IMR-90 (cell line): Measurements from ENCODE around the gene PREB. TPM values are rescaled to one million over a fixed set of nuclear protein-coding genes. Genes with fewer than 3 reads are reported as not detected.

ENCODE experiments used
- ATAC-seq: fragments of 200-7000 bp; cut with Tn5 transposase; 2 replicates; pipeline ENCODE4 v1.9.1; 2020; ENCODE audit warnings: low read depth, mild to moderate bottlenecking, moderate library complexity
- BruUV-seq: library from RNA; stranded (reverse); fragments of 400-500 nt; replicated peaks from 2 replicates; lab custom pipeline; 2021; lab: Mats Ljungman, UMichigan
- CTCF ChIA-PET: fragments of 300-600 bp; formaldehyde crosslinking; extraction: SDS; loops from one replicate; lab custom pipeline; 2021; ENCODE audit warnings: antibody characterized with exemption; lab: Yijun Ruan, JAX
- POLR2A ChIA-PET: fragments of 300-600 bp; sonication (Branson Sonifier 250); formaldehyde crosslinking; loops from one replicate; lab custom pipeline; 2022; ENCODE audit warnings: antibody characterized with exemption; ENCODE audit not compliant: unreplicated experiment; lab: Charles Lee
- DNase-seq: peaks from one replicate; pipeline ENCODE4 v3.0.0; 2013
- H2AFZ ChIP-seq: replicated peaks from 2 replicates; pipeline ENCODE3; 2013; ENCODE audit warnings: low read length, mild to moderate bottlenecking; ENCODE audit not compliant: poor library complexity
- H2AK5ac ChIP-seq: 2 replicates; pipeline ENCODE4 v1.6.1; 2013; ENCODE audit warnings: low read depth, low read length, inconsistent platforms
- H2AK9ac ChIP-seq: replicated peaks from 2 replicates; pipeline ENCODE3; 2013; ENCODE audit warnings: mild to moderate bottlenecking, low read depth, low read length, moderate library complexity; ENCODE audit not compliant: poor library complexity
- H2BK120ac ChIP-seq: 2 replicates; pipeline ENCODE4 v1.6.1; 2013; ENCODE audit warnings: low read depth, low read length, inconsistent platforms
- H2BK15ac ChIP-seq: 3 replicates; pipeline ENCODE4 v1.6.1; 2013; ENCODE audit warnings: low read depth, low read length, inconsistent platforms
- H2BK20ac ChIP-seq: 2 replicates; pipeline ENCODE4 v1.6.1; 2013; ENCODE audit warnings: low read depth, mild to moderate bottlenecking, inconsistent platforms, low read length, moderate library complexity
- H2BK5ac ChIP-seq: 2 replicates; pipeline ENCODE4 v1.6.1; 2013; ENCODE audit warnings: mild to moderate bottlenecking, low read depth, low read length, inconsistent platforms; ENCODE audit not compliant: poor library complexity, severe bottlenecking
- H3K14ac ChIP-seq: replicated peaks from 2 replicates; pipeline ENCODE4 v1.6.1; 2013; ENCODE audit warnings: low read depth, low read length, inconsistent platforms
- H3K18ac ChIP-seq: 2 replicates; pipeline ENCODE4 v1.6.1; 2013; ENCODE audit warnings: low read depth, low read length, control low read depth
- H3K23ac ChIP-seq: 2 replicates; pipeline ENCODE4 v1.6.1; 2013; ENCODE audit warnings: low read depth, low read length, inconsistent platforms
- H3K27ac ChIP-seq: 2 replicates; pipeline ENCODE4 v1.5.1; 2013; ENCODE audit warnings: mild to moderate bottlenecking, control low read depth, low read length; ENCODE audit not compliant: insufficient read depth
- H3K27me3 ChIP-seq: 2 replicates; pipeline ENCODE4 v1.6.1; 2013; ENCODE audit warnings: low read length; ENCODE audit not compliant: control insufficient read depth, insufficient read depth
- H3K36me3 ChIP-seq: 2 replicates; pipeline ENCODE4 v1.6.1; 2013; ENCODE audit warnings: low read length, mixed read lengths; ENCODE audit not compliant: control insufficient read depth, insufficient read depth
- H3K4ac ChIP-seq: 2 replicates; pipeline ENCODE4 v1.6.1; 2013; ENCODE audit warnings: low read depth, low read length, inconsistent platforms
- H3K4me1 ChIP-seq: 2 replicates; pipeline ENCODE4 v1.6.1; 2013; ENCODE audit warnings: low read length, mixed read lengths; ENCODE audit not compliant: control insufficient read depth, insufficient read depth
- H3K4me2 ChIP-seq: 2 replicates; pipeline ENCODE4 v1.6.1; 2013; ENCODE audit warnings: low read depth, mild to moderate bottlenecking, control low read depth, low read length, moderate library complexity
- H3K4me3 ChIP-seq: 2 replicates; pipeline ENCODE4 v1.5.1; 2013; ENCODE audit warnings: low read depth, mild to moderate bottlenecking, control low read depth, low read length, moderate library complexity; ENCODE audit not compliant: insufficient read depth
- H3K56ac ChIP-seq: 2 replicates; pipeline ENCODE4 v1.6.1; 2013; ENCODE audit warnings: low read length, inconsistent platforms; ENCODE audit not compliant: insufficient read depth; ENCODE audit errors: extremely low read depth
- H3K79me1 ChIP-seq, 2 experiments: 2 replicates each; pipeline ENCODE4 v1.6.1; 2013; ENCODE audit warnings: low read length in 2 of 2, inconsistent platforms in 1 of 2, low read depth in 1 of 2
- H3K9ac ChIP-seq: 2 replicates; pipeline ENCODE4 v1.6.1; 2013; ENCODE audit warnings: low read depth, low read length, control low read depth
- H3K9me1 ChIP-seq: 2 replicates; pipeline ENCODE4 v1.6.1; 2013; ENCODE audit warnings: low read length, inconsistent platforms; ENCODE audit not compliant: insufficient read depth
- H3K9me3 ChIP-seq: 2 replicates; pipeline ENCODE4 v1.6.1; 2013; ENCODE audit warnings: low read length; ENCODE audit not compliant: control insufficient read depth, insufficient read depth
- H4K20me1 ChIP-seq: 2 replicates; pipeline ENCODE4 v1.6.1; 2013; ENCODE audit warnings: low read length, inconsistent platforms; ENCODE audit not compliant: insufficient read depth
- H4K5ac ChIP-seq: 2 replicates; pipeline ENCODE4 v1.6.1; 2013; ENCODE audit warnings: mild to moderate bottlenecking, low read depth, low read length, control low read depth
- H4K8ac ChIP-seq, 2 experiments: 2 replicates each; pipeline ENCODE4 v1.6.1; 2013; ENCODE audit warnings: low read depth in 2 of 2, low read length in 2 of 2, control low read depth in 1 of 2, inconsistent platforms in 1 of 2
- H4K91ac ChIP-seq: 2 replicates; pipeline ENCODE4 v1.6.1; 2013; ENCODE audit warnings: low read depth, low read length, inconsistent platforms; ENCODE audit not compliant: insufficient read depth
- BHLHE40 ChIP-seq: fragments of 150-350 bp; IDR thresholded peaks from 2 replicates; pipeline ENCODE4 v1.6.1; 2016; ENCODE audit warnings: mild to moderate bottlenecking, low read depth, low read length
- CEBPB ChIP-seq: IDR thresholded peaks from 2 replicates; pipeline ENCODE4 v1.6.1; 2012; ENCODE audit warnings: low read depth, low read length, improper control_type of control experiment
- CHD1 ChIP-seq: IDR thresholded peaks from 2 replicates; pipeline ENCODE4 v1.6.1; 2012; ENCODE audit warnings: low read depth, low read length, improper control_type of control experiment
- ELK1 ChIP-seq: fragments of 150-350 bp; IDR thresholded peaks from 2 replicates; pipeline ENCODE4 v1.6.1; 2016; ENCODE audit warnings: low read depth, mild to moderate bottlenecking, low read length, moderate library complexity, borderline replicate concordance
- SMC3 ChIP-seq: fragments of 150-350 bp; IDR thresholded peaks from 2 replicates; pipeline ENCODE4 v1.6.1; 2016; ENCODE audit warnings: low read depth, mild to moderate bottlenecking, antibody characterized with exemption, low read length, moderate library complexity
- whole genome bisulfite sequencing, 2 experiments: methylation state at CpG; one replicate each; pipeline versions ENCODE4 v1.1.5 to v1.1.7; 2013; ENCODE audit warnings: missing lambda C conversion rate in 2 of 2; ENCODE audit not compliant: insufficient read length in 1 of 2; ENCODE audit errors: extremely low coverage in 2 of 2; 5-methylcytosine and 5-hydroxymethylcytosine counted together
- dilution Hi-C: fragments of 300-500 bp; cut with HindIII; formaldehyde crosslinking; loops from one replicate; pipeline ENCODE4 v1.14.3; 2018; ENCODE audit warnings: low sequenced_read_pairs; ENCODE audit not compliant: unreplicated experiment
- in situ Hi-C: fragments of 300-500 bp; cut with MboI; formaldehyde crosslinking; loops from 3 replicates; pipeline ENCODE4 v1.14.3; 2019; ENCODE audit warnings: low sequenced_read_pairs, inconsistent platforms, mixed read lengths
- intact Hi-C: fragments of 100-400 bp; cut with micrococcal nuclease; formaldehyde crosslinking; loops from 2 replicates; pipeline ENCODE4 v1.10.0; 2022
- polyA plus RNA-seq, 3 experiments: library from polyadenylated mRNA; depleted of rRNA; stranded (reverse); fragments of >200 nt; gene quantifications; 2 replicates each; pipeline ENCODE4 v1.2.3, GENCODE V29; 2012; ENCODE audit warnings: low replicate concordance in 1 of 3
- total RNA-seq: library from RNA; depleted of rRNA; stranded (reverse); fragments of >200 nt; gene quantifications from 2 replicates; pipeline ENCODE4 v1.2.3, GENCODE V29; 2012
- TF ChIP-seq, protein P1 (sequence below): conservative IDR thresholded peaks from 2 replicates; pipeline ENCODE4 v1.5.1; 2012; ENCODE audit warnings: mild to moderate bottlenecking, low read depth, low read length, improper control_type of control experiment
- TF ChIP-seq, protein P2 (sequence below): fragments of 150-350 bp; IDR thresholded peaks from 2 replicates; pipeline ENCODE4 v1.6.1; 2017; ENCODE audit warnings: mild to moderate bottlenecking, antibody characterized with exemption, low read length, low read depth

Gene PREB
- total and polyA plus RNA-seq, 2 of the 4 experiments (the other 2 are of a cell fraction): 38.9 to 52.2 TPM

- Histone ChIP-seq H3K4me3 (no peak overlapping the region), H3K14ac (no peak overlapping the region), H3K4me1 (peaks cover 8% of the 10 kb centered on the region), H3K27me3 (peaks cover 25% of the 10 kb centered on the region), H3K36me3 (no peaks in the 10 kb centered on the region), H3K9ac (no peak overlapping the region), H2AK5ac (no peak overlapping the region), H2BK20ac (no peak overlapping the region), H2AK9ac (no peak overlapping the region), H4K8ac (no peak overlapping the region), H4K91ac (no peak overlapping the region), H2BK120ac (no peak overlapping the region), H3K79me1 (no peaks in the 10 kb centered on the region), H3K23ac (no peak overlapping the region), H2BK15ac (no peak overlapping the region), H4K20me1 (no peaks in the 10 kb centered on the region), H3K9me3 (peaks cover under 1% of the 10 kb centered on the region; the same call in 1 of the 2 replicates), H3K9me1 (peaks cover 7% of the 10 kb centered on the region; the same call in 1 of the 2 replicates), H2AFZ (no peak overlapping the region), H2BK5ac (no peak overlapping the region), H3K4me2 (no peak overlapping the region), H3K27ac (no peak overlapping the region), H3K56ac (no peak overlapping the region), H4K5ac (no peak overlapping the region), H3K4ac (no peak overlapping the region), H3K18ac (no peak overlapping the region)
- intact Hi-C loops (no loop called here), dilution Hi-C loops (no loop called here), in situ Hi-C loops (no loop called here)
- no TSS peak for BruUV-seq
- ChIA-PET CTCF (interaction anchor here (0.6 kb wide), 1 partner anchor 125 kb away, joined by 6 read pairs; no protein-coding TSS in a partner anchor), POLR2A (no interaction called here)
- ATAC-seq: no peak
- TF ChIP-seq CHD1 (no peak), ELK1 (no peak), CEBPB (no peak), BHLHE40 (no peak), SMC3 (no peak)
- TF ChIP-seq, protein P1, sequence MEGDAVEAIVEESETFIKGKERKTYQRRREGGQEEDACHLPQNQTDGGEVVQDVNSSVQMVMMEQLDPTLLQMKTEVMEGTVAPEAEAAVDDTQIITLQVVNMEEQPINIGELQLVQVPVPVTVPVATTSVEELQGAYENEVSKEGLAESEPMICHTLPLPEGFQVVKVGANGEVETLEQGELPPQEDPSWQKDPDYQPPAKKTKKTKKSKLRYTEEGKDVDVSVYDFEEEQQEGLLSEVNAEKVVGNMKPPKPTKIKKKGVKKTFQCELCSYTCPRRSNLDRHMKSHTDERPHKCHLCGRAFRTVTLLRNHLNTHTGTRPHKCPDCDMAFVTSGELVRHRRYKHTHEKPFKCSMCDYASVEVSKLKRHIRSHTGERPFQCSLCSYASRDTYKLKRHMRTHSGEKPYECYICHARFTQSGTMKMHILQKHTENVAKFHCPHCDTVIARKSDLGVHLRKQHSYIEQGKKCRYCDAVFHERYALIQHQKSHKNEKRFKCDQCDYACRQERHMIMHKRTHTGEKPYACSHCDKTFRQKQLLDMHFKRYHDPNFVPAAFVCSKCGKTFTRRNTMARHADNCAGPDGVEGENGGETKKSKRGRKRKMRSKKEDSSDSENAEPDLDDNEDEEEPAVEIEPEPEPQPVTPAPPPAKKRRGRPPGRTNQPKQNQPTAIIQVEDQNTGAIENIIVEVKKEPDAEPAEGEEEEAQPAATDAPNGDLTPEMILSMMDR: no peak
- TF ChIP-seq, protein P2, sequence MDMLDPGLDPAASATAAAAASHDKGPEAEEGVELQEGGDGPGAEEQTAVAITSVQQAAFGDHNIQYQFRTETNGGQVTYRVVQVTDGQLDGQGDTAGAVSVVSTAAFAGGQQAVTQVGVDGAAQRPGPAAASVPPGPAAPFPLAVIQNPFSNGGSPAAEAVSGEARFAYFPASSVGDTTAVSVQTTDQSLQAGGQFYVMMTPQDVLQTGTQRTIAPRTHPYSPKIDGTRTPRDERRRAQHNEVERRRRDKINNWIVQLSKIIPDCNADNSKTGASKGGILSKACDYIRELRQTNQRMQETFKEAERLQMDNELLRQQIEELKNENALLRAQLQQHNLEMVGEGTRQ: no peak
- WGBS, 2 experiments: no CpG with 5 or more reads among the region's 3 CpGs
- DNase-seq: no peak
Observed at GRCh38 chr2:27178469-27178868, 44.0 kb upstream of the PREB start.
